HCT116 (cell line): ENCODE data around the gene TNIK. TPM values are rescaled to one million over a fixed set of nuclear protein-coding genes. Genes with fewer than 3 reads are reported as not detected.

Experiments
- ATAC-seq: fragments of 200-7000 bp; cut with Tn5 transposase; 2 replicates; pipeline ENCODE4 v1.9.1; 2020; ENCODE audit warnings: mild to moderate bottlenecking, moderate library complexity
- BruUV-seq: library from RNA; stranded (reverse); fragments of 400-500 nt; replicated peaks from 2 replicates; lab custom pipeline; 2021; lab: Mats Ljungman, UMichigan
- CTCF ChIA-PET: fragments of 300-600 bp; sonication (Branson Sonifier 250); formaldehyde crosslinking; loops from one replicate; lab custom pipeline; 2021; ENCODE audit warnings: antibody characterized with exemption; lab: Charles Lee
- POLR2A ChIA-PET: fragments of 300-600, 350-600 bp; sonication (Branson Sonifier 250); formaldehyde crosslinking; loops from one replicate; lab custom pipeline; 2021; ENCODE audit warnings: antibody characterized with exemption; lab: Charles Lee
- RAD21 ChIA-PET, 2 experiments: fragments of 300-600 bp; sonication (Branson Sonifier 250); formaldehyde crosslinking; loops; one replicate each; lab custom pipeline; 2023; ENCODE audit warnings: low total read pairs in 2 of 2; ENCODE audit not compliant: uncharacterized antibody in 2 of 2, unreplicated experiment in 2 of 2, low non-redundant PET in 1 of 2; lab: Charles Lee
- DNase-seq: peaks from one replicate; pipeline ENCODE4 v3.0.0-alpha.2; 2010; ENCODE audit warnings: low read depth, low spot score
- H2AFZ ChIP-seq: fragments of 200-600 bp; shearing (Covaris generic), sonication (generic); 2 replicates; pipeline ENCODE4 v1.6.1; 2017; ENCODE audit warnings: low read depth, mixed run types, mixed read lengths, antibody characterized with exemption, low read length; ENCODE audit not compliant: poor library complexity, severe bottlenecking
- H3K27ac ChIP-seq: 2 replicates; pipeline ENCODE4 v1.5.1; 2012; ENCODE audit warnings: low read depth, low read length
- H3K27me3 ChIP-seq: fragments of 200-600 bp; sonication (generic); 2 replicates; pipeline ENCODE4 v1.6.1; 2016; ENCODE audit warnings: mixed run types, low read length, mixed read lengths; ENCODE audit not compliant: insufficient read depth
- H3K36me3 ChIP-seq, 2 experiments: fragments of 200-500 bp in 1 of 2; fragments of 200-600 bp in 1 of 2; sonication (Bioruptor generic) in 1 of 2; sonication (generic) in 1 of 2; 2 replicates each; pipeline versions ENCODE4 v1.5.1 to v1.6.1; 2014 to 2016; ENCODE audit warnings: low read length in 2 of 2, inconsistent platforms in 1 of 2, mixed read lengths in 1 of 2, mixed run types in 1 of 2; ENCODE audit not compliant: insufficient read depth in 2 of 2, control insufficient read depth in 1 of 2
- H3K4me1 ChIP-seq, 2 experiments: fragments of 200-600 bp in 1 of 2; sonication (generic) in 1 of 2; 2 replicates each; pipeline versions ENCODE4 v1.5.1 to v1.6.1; 2012 to 2017; ENCODE audit warnings: low read length in 2 of 2, inconsistent platforms in 1 of 2, mild to moderate bottlenecking in 1 of 2, mixed read lengths in 1 of 2, mixed run types in 1 of 2, moderate library complexity in 1 of 2; ENCODE audit not compliant: insufficient read depth in 2 of 2, control insufficient read depth in 1 of 2
- H3K4me2 ChIP-seq: fragments of 200-600 bp; sonication (generic); 2 replicates; pipeline ENCODE4 v1.6.1; 2017; ENCODE audit warnings: mixed run types, low read length, mixed read lengths
- H3K4me3 ChIP-seq, 2 experiments: fragments of 200-600 bp in 1 of 2; sonication (generic) in 1 of 2; replicated peaks in 1 of 2; 2 replicates each; pipeline ENCODE4 v1.5.1; 2011 to 2016; ENCODE audit warnings: low read length in 2 of 2, control low read depth in 1 of 2, low read depth in 1 of 2, mild to moderate bottlenecking in 1 of 2, mixed read lengths in 1 of 2, mixed run types in 1 of 2
- H3K79me2 ChIP-seq: fragments of 200-600 bp; sonication (generic); 2 replicates; pipeline ENCODE4 v1.6.1; 2017; ENCODE audit warnings: mild to moderate bottlenecking, mixed run types, low read length, moderate library complexity, mixed read lengths; ENCODE audit not compliant: insufficient read depth
- H3K9ac ChIP-seq: fragments of 200-600 bp; sonication (generic); 2 replicates; pipeline ENCODE4 v1.6.1; 2016; ENCODE audit warnings: low read length, mixed read lengths
- H3K9me2 ChIP-seq: fragments of 200-600 bp; sonication (generic), shearing (Covaris generic); 2 replicates; pipeline ENCODE4 v1.6.1; 2017; ENCODE audit warnings: mixed run types, mild to moderate bottlenecking, moderate library complexity; ENCODE audit not compliant: insufficient read depth
- H3K9me3 ChIP-seq, 2 experiments: fragments of 200-500 bp in 1 of 2; fragments of 200-600 bp in 1 of 2; sonication (Bioruptor generic) in 1 of 2; sonication (generic) in 1 of 2; 2 replicates each; pipeline ENCODE4 v1.6.1; 2014 to 2017; ENCODE audit warnings: low read length in 2 of 2, mixed read lengths in 2 of 2, inconsistent platforms in 1 of 2, low read depth in 1 of 2, mild to moderate bottlenecking in 1 of 2, mixed run types in 1 of 2, moderate library complexity in 1 of 2; ENCODE audit not compliant: control insufficient read depth in 1 of 2, insufficient read depth in 1 of 2
- H4K20me1 ChIP-seq: fragments of 200-600 bp; sonication (generic), shearing (Covaris generic); 2 replicates; pipeline ENCODE4 v1.6.1; 2017; ENCODE audit warnings: mixed run types, mild to moderate bottlenecking, moderate library complexity; ENCODE audit not compliant: insufficient read depth
- ATF3 ChIP-seq: IDR thresholded peaks from 2 replicates; pipeline ENCODE4 v1.6.1; 2012
- CTCF ChIP-seq, 3 experiments: fragments of 200-600 bp in 1 of 3; sonication (generic) in 1 of 3; IDR thresholded peaks in 2 of 3; conservative IDR thresholded peaks in 1 of 3; 2 replicates each; pipeline ENCODE4 v1.5.1; 2012 to 2017; ENCODE audit warnings: low read depth in 2 of 3, low read length in 2 of 3, antibody characterized with exemption in 1 of 3, borderline replicate concordance in 1 of 3, control low read depth in 1 of 3, mild to moderate bottlenecking in 1 of 3, mixed read lengths in 1 of 3, mixed run types in 1 of 3, moderate library complexity in 1 of 3; ENCODE audit not compliant: insufficient read depth in 1 of 3
- EGR1 ChIP-seq: IDR thresholded peaks from 2 replicates; pipeline ENCODE4 v1.6.1; 2012; ENCODE audit warnings: low read depth
- EZH2 ChIP-seq: fragments of 200-600 bp; sonication (generic); IDR thresholded peaks from 2 replicates; pipeline ENCODE4 v1.6.1; 2017; ENCODE audit warnings: antibody characterized with exemption, mixed run types
- EZH2phosphoT487 ChIP-seq: fragments of 200-600 bp; IDR thresholded peaks from 2 replicates; pipeline ENCODE4 v1.6.1; 2018; ENCODE audit warnings: antibody characterized with exemption, borderline replicate concordance
- POLR2AphosphoS5 ChIP-seq: IDR thresholded peaks from 2 replicates; pipeline ENCODE4 v1.6.1; 2011; ENCODE audit warnings: mild to moderate bottlenecking, low read depth, low read length, moderate library complexity
- SIN3A ChIP-seq: IDR thresholded peaks from 2 replicates; pipeline ENCODE4 v1.6.1; 2012; ENCODE audit warnings: low read depth
- TCF7L2 ChIP-seq: IDR thresholded peaks from 2 replicates; pipeline ENCODE4 v1.7.0; 2011; ENCODE audit warnings: borderline replicate concordance, inconsistent platforms; ENCODE audit not compliant: insufficient read depth, insufficient read length; ENCODE audit errors: extremely low read depth
- YY1 ChIP-seq: IDR thresholded peaks from 2 replicates; pipeline ENCODE4 v1.6.1; 2011; ENCODE audit warnings: low read length, low read depth, moderate library complexity, mild to moderate bottlenecking; ENCODE audit not compliant: insufficient replicate concordance; ENCODE audit errors: extremely low read depth
- ZNF274 ChIP-seq: fragments of 200-500 bp; sonication (Bioruptor generic); IDR thresholded peaks from 2 replicates; pipeline ENCODE4 v1.6.1; 2014; ENCODE audit warnings: mild to moderate bottlenecking, low read depth, low read length, inconsistent platforms
- intact Hi-C: fragments of 100-400 bp; cut with micrococcal nuclease; formaldehyde crosslinking; loops from 2 replicates; pipeline ENCODE4 v1.10.0; 2022
- total RNA-seq: library from RNA; stranded (reverse); gene quantifications from one replicate; pipeline ENCODE4 v1.2.1, GENCODE V29; 2021; ENCODE audit not compliant: unreplicated experiment
- TF ChIP-seq, protein P1 (sequence below): IDR thresholded peaks from 2 replicates; pipeline ENCODE4 v1.6.1; 2012; ENCODE audit warnings: low read depth
- TF ChIP-seq, protein P2 (sequence below): IDR thresholded peaks from 2 replicates; pipeline ENCODE4 v1.6.1; 2012

The TNIK gene
- total RNA-seq, 1 experiment from 2014 or later = 24.1 TPM

- ChIA-PET CTCF (no interaction called here), POLR2A (no interaction called here), RAD21 (no interaction called here)
- H4K20me1 ChIP-seq = no peaks in the 10 kb centered on the region
- no peak overlapping the region for H3K9ac ChIP-seq
- no peak overlapping the region for H3K4me2 ChIP-seq
- no peaks in the 10 kb centered on the region for H3K9me3 ChIP-seq
- H3K27ac ChIP-seq = no peak overlapping the region
- no peaks in the 10 kb centered on the region for H3K27me3 ChIP-seq
- no peaks in the 10 kb centered on the region for H3K36me3 ChIP-seq
- H3K79me2 ChIP-seq = no peaks in the 10 kb centered on the region
- no peaks in the 10 kb centered on the region for H3K9me2 ChIP-seq
- intact Hi-C loops = loop anchor here (10.0 kb wide), 1 partner anchor 111 kb away; no protein-coding TSS in a partner anchor
- no peak overlapping the region for H3K4me3 ChIP-seq
- DNase-seq (no peak), ATAC-seq (no peak)
- BruUV-seq = no TSS peak
- H3K4me1 ChIP-seq = peaks cover 12 to 17% of the 10 kb centered on the region in 2 experiments
- H2AFZ ChIP-seq = no peak overlapping the region
- TF ChIP-seq POLR2AphosphoS5 (no peak), EZH2phosphoT487 (no peak), CTCF (IDR thresholded peaks at IDR 0.05 in 2 of 3, conservative IDR thresholded peaks at IDR 0.05 in 1 of 3; ENCODE audit: borderline replicate concordance in 1 of 3, insufficient read depth in 1 of 3, low read depth in 2 of 3, low read length in 2 of 3) (no peak), TCF7L2 (no peak), ZNF274 (no peak), ATF3 (no peak), YY1 (no peak), SIN3A (no peak), EZH2 (no peak), EGR1 (no peak)
- TF ChIP-seq, protein P1, sequence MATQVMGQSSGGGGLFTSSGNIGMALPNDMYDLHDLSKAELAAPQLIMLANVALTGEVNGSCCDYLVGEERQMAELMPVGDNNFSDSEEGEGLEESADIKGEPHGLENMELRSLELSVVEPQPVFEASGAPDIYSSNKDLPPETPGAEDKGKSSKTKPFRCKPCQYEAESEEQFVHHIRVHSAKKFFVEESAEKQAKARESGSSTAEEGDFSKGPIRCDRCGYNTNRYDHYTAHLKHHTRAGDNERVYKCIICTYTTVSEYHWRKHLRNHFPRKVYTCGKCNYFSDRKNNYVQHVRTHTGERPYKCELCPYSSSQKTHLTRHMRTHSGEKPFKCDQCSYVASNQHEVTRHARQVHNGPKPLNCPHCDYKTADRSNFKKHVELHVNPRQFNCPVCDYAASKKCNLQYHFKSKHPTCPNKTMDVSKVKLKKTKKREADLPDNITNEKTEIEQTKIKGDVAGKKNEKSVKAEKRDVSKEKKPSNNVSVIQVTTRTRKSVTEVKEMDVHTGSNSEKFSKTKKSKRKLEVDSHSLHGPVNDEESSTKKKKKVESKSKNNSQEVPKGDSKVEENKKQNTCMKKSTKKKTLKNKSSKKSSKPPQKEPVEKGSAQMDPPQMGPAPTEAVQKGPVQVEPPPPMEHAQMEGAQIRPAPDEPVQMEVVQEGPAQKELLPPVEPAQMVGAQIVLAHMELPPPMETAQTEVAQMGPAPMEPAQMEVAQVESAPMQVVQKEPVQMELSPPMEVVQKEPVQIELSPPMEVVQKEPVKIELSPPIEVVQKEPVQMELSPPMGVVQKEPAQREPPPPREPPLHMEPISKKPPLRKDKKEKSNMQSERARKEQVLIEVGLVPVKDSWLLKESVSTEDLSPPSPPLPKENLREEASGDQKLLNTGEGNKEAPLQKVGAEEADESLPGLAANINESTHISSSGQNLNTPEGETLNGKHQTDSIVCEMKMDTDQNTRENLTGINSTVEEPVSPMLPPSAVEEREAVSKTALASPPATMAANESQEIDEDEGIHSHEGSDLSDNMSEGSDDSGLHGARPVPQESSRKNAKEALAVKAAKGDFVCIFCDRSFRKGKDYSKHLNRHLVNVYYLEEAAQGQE = no peak
- TF ChIP-seq, protein P2, sequence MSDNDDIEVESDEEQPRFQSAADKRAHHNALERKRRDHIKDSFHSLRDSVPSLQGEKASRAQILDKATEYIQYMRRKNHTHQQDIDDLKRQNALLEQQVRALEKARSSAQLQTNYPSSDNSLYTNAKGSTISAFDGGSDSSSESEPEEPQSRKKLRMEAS = no peak
These were observed 406.0 kb downstream of the TNIK start for GRCh38 chr3:171054231-171054630.
